ENCODE measurements around the gene TSN. TPM values are rescaled to one million over a fixed set of nuclear protein-coding genes. Genes with fewer than 3 reads are reported as not detected.
"Not testable (repeated sequence)": the region's sequence is repeated elsewhere in the genome, so short reads cannot be mapped to it uniquely, and the experiment has no call there.

Gene TSN
- total RNA-seq, 1 donor from 2014 or later, result 86.9 TPM

- no peak for TF ChIP-seq EZH2phosphoT487 (IDR thresholded peaks at IDR 0.05)
- Mint-ChIP-seq H3K4me3 (no peak overlapping the region), H3K4me1 (peaks cover 2% of the 10 kb centered on the region), H3K9me3 (peaks cover 15% of the 10 kb centered on the region), H3K27me3 (ENCODE audit: insufficient read depth, low read depth) (no peaks in the 10 kb centered on the region), H3K36me3 (peaks cover 5% of the 10 kb centered on the region), H3K27ac (no peak overlapping the region)
- Histone ChIP-seq H3K27ac (no peak overlapping the region), H2AFZ (replicated peaks) (peak overlapping the region; percentile 91), H3K4me3 (no peak overlapping the region), H3K79me2 (ENCODE audit: low read depth) (no peaks in the 10 kb centered on the region), H3K36me3 (no peaks in the 10 kb centered on the region), H3K9ac (no peak overlapping the region), H3K27me3 (no peaks in the 10 kb centered on the region), H4K20me1 (ENCODE audit: low read depth) (no peaks in the 10 kb centered on the region), H3F3A (ENCODE audit: low read depth) (peaks cover 5% of the 10 kb centered on the region), H3K4me2 (no peak overlapping the region), H3K4me1 (peaks cover 11% of the 10 kb centered on the region), H3K9me3 (ENCODE audit: low read depth) (no peaks in the 10 kb centered on the region)
- no peak for DNase-seq (ENCODE audit: low spot score)
Observed at GRCh38 chr2:121803503-121803902, 48.1 kb downstream of the TSN start.

- H3K9ac ChIP-seq, result no peak overlapping the region
- H3K4me3 Mint-ChIP-seq, result no peak overlapping the region
- H3K4me2 ChIP-seq, result peak overlapping the region; percentile 24
- TF ChIP-seq EZH2phosphoT487 (IDR thresholded peaks at IDR 0.05), result no peak
- no peak for TF ChIP-seq EZH2 (IDR thresholded peaks at IDR 0.05)
- no peak for TF ChIP-seq CTCF (IDR thresholded peaks at IDR 0.05)
- H3K36me3 ChIP-seq, result no peaks in the 10 kb centered on the region
- H3K4me3 ChIP-seq, result no peak overlapping the region
- no peaks in the 10 kb centered on the region for H4K20me1 ChIP-seq (ENCODE audit: low read depth)
- H3K27me3 ChIP-seq, result no peaks in the 10 kb centered on the region
- no peak overlapping the region for H3K27ac ChIP-seq
- DNase-seq (ENCODE audit: low spot score), result no peak
- H2AFZ ChIP-seq (replicated peaks), result peak overlapping the region; percentile 91
- H3F3A ChIP-seq (ENCODE audit: low read depth), result peaks cover 5% of the 10 kb centered on the region
- no peak overlapping the region for H3K27ac Mint-ChIP-seq
- no peaks in the 10 kb centered on the region for H3K9me3 ChIP-seq (ENCODE audit: low read depth)
- peaks cover 5% of the 10 kb centered on the region for H3K36me3 Mint-ChIP-seq
- peaks cover 2% of the 10 kb centered on the region for H3K4me1 Mint-ChIP-seq
- H3K79me2 ChIP-seq (ENCODE audit: low read depth), result no peaks in the 10 kb centered on the region
- no peaks in the 10 kb centered on the region for H3K27me3 Mint-ChIP-seq (ENCODE audit: insufficient read depth, low read depth)
- H3K4me1 ChIP-seq, result peaks cover 11% of the 10 kb centered on the region
- peaks cover 15% of the 10 kb centered on the region for H3K9me3 Mint-ChIP-seq
Observed at GRCh38 chr2:121804340-121804739, 48.9 kb downstream of the TSN start.

GRCh38 chr2:121804997-121805765 lies 49.7 kb downstream of the TSN start:
- Histone ChIP-seq H3K4me1 (peaks cover 11% of the 10 kb centered on the region), H3K4me3 (no peak overlapping the region), H3K79me2 (ENCODE audit: low read depth) (no peaks in the 10 kb centered on the region), H4K20me1 (ENCODE audit: low read depth) (no peaks in the 10 kb centered on the region), H2AFZ (replicated peaks) (peak overlapping the region; percentile 91), H3F3A (ENCODE audit: low read depth) (peaks cover 5% of the 10 kb centered on the region), H3K9me3 (ENCODE audit: low read depth) (no peaks in the 10 kb centered on the region), H3K9ac (no peak overlapping the region), H3K4me2 (peak overlapping the region; percentile 4), H3K27ac (no peak overlapping the region), H3K36me3 (no peaks in the 10 kb centered on the region), H3K27me3 (no peaks in the 10 kb centered on the region)
- no peak for TF ChIP-seq CTCF (IDR thresholded peaks at IDR 0.05)
- no peak for TF ChIP-seq EZH2 (IDR thresholded peaks at IDR 0.05)
- TF ChIP-seq EZH2phosphoT487 (IDR thresholded peaks at IDR 0.05), result no peak
- no peak overlapping the region for H3K27ac Mint-ChIP-seq
- no peak for DNase-seq (ENCODE audit: low spot score)
- H3K4me1 Mint-ChIP-seq, result peaks cover 2% of the 10 kb centered on the region
- H3K9me3 Mint-ChIP-seq, result peaks cover 15% of the 10 kb centered on the region
- H3K27me3 Mint-ChIP-seq (ENCODE audit: insufficient read depth, low read depth), result no peaks in the 10 kb centered on the region
- H3K4me3 Mint-ChIP-seq, result no peak overlapping the region
- H3K36me3 Mint-ChIP-seq, result peaks cover 5% of the 10 kb centered on the region

- Histone ChIP-seq H3K4me1 (peaks cover 13% of the 10 kb centered on the region), H3K36me3 (no peaks in the 10 kb centered on the region), H3K9me3 (ENCODE audit: low read depth) (no peaks in the 10 kb centered on the region), H3K4me2 (no peak overlapping the region), H3K27ac (no peak overlapping the region), H3K79me2 (ENCODE audit: low read depth) (no peaks in the 10 kb centered on the region), H3K4me3 (no peak overlapping the region), H4K20me1 (ENCODE audit: low read depth) (no peaks in the 10 kb centered on the region), H2AFZ (replicated peaks) (peak overlapping the region; percentile 50), H3K9ac (no peak overlapping the region), H3K27me3 (no peaks in the 10 kb centered on the region), H3F3A (ENCODE audit: low read depth) (peaks cover 5% of the 10 kb centered on the region)
- Mint-ChIP-seq H3K27me3 (ENCODE audit: insufficient read depth, low read depth) (no peaks in the 10 kb centered on the region), H3K4me1 (peaks cover 3% of the 10 kb centered on the region), H3K27ac (no peak overlapping the region), H3K4me3 (no peak overlapping the region), H3K9me3 (peaks cover 12% of the 10 kb centered on the region), H3K36me3 (peaks cover 5% of the 10 kb centered on the region)
- no peak for DNase-seq (ENCODE audit: low spot score)
- TF ChIP-seq EZH2phosphoT487 (IDR thresholded peaks at IDR 0.05), result no peak
Observed at GRCh38 chr2:121805766-121806143, 50.3 kb downstream of the TSN start.

- H3K27ac ChIP-seq; H3K36me3 Mint-ChIP-seq; H3K4me3 ChIP-seq; H4K20me1 ChIP-seq (ENCODE audit: low read depth); H3K27me3 Mint-ChIP-seq (ENCODE audit: insufficient read depth, low read depth); H3K9ac ChIP-seq; H3K9me3 ChIP-seq (ENCODE audit: low read depth); H3K9me3 Mint-ChIP-seq; H3K36me3 ChIP-seq; H3K27me3 ChIP-seq; DNase-seq (ENCODE audit: low spot score); H3K4me3 Mint-ChIP-seq; H2AFZ ChIP-seq (replicated peaks); H3K79me2 ChIP-seq (ENCODE audit: low read depth); H3K4me2 ChIP-seq: not testable (repeated sequence)
- Histone ChIP-seq H3K4me1 (peaks cover 17% of the 10 kb centered on the region), H3F3A (ENCODE audit: low read depth) (peaks cover 14% of the 10 kb centered on the region)
- H3K4me1 Mint-ChIP-seq, result peaks cover 12% of the 10 kb centered on the region
- peak overlapping the region; percentile 55 for H3K27ac Mint-ChIP-seq
Observed at GRCh38 chr2:121807771-121808170, 52.3 kb downstream of the TSN start.

Measured in neural progenitor cell (in vitro differentiated cells).